HG02852 (cell line): ENCODE results near the gene TMEM132C.

Experiments
- ATAC-seq: cut with Tn5 transposase; IDR thresholded peaks from one replicate; pipeline ENCODE4 v1.9.1; 2021; ENCODE audit warnings: mild to moderate bottlenecking, moderate library complexity; ENCODE audit not compliant: unreplicated experiment

TMEM132C gene

GRCh38 chr12:128402486-128403243, 135.7 kb downstream of the TMEM132C start:
- no peak for ATAC-seq

- ATAC-seq = no peak
Observed at GRCh38 chr12:128408669-128409068, 141.7 kb downstream of the TMEM132C start.

GRCh38 chr12:128415036-128415560, 148.1 kb downstream of the TMEM132C start:
- ATAC-seq = no peak

- ATAC-seq = no peak
Observed at GRCh38 chr12:128418944-128419343, 152.0 kb downstream of the TMEM132C start.

- no peak for ATAC-seq
Observed at GRCh38 chr12:128420163-128420562, 153.2 kb downstream of the TMEM132C start.

- no peak for ATAC-seq
Observed at GRCh38 chr12:128421375-128421774, 154.4 kb downstream of the TMEM132C start.

GRCh38 chr12:128423205-128423604, 156.2 kb downstream of the TMEM132C start:
- ATAC-seq = no peak

- no peak for ATAC-seq
Observed at GRCh38 chr12:128424931-128425431, 158.0 kb downstream of the TMEM132C start.

GRCh38 chr12:128425666-128426331, 158.8 kb downstream of the TMEM132C start:
- ATAC-seq = no peak

GRCh38 chr12:128426511-128426910, 159.5 kb downstream of the TMEM132C start:
- ATAC-seq = no peak

- no peak for ATAC-seq
Observed at GRCh38 chr12:128439796-128440195, 172.8 kb downstream of the TMEM132C start.

GRCh38 chr12:128442096-128442495, 175.1 kb downstream of the TMEM132C start:
- ATAC-seq = no peak

- ATAC-seq = no peak
Observed at GRCh38 chr12:128444598-128444997, 177.6 kb downstream of the TMEM132C start.

GRCh38 chr12:128445415-128446127, 178.6 kb downstream of the TMEM132C start:
- no peak for ATAC-seq

GRCh38 chr12:128449146-128449894, 182.3 kb downstream of the TMEM132C start:
- ATAC-seq = no peak

- no peak for ATAC-seq
Observed at GRCh38 chr12:128450810-128451209, 183.8 kb downstream of the TMEM132C start.

- no peak for ATAC-seq
Observed at GRCh38 chr12:128455851-128456250, 188.9 kb downstream of the TMEM132C start.

- no peak for ATAC-seq
Observed at GRCh38 chr12:128456922-128457321, 190.0 kb downstream of the TMEM132C start.

- no peak for ATAC-seq
Observed at GRCh38 chr12:128458301-128458974, 191.5 kb downstream of the TMEM132C start.

GRCh38 chr12:128459067-128459466, 192.1 kb downstream of the TMEM132C start:
- ATAC-seq = no peak
